H9 (cell line): ENCODE measurements around the gene SMARCC1. TPM values are rescaled to one million over a fixed set of nuclear protein-coding genes. Genes with fewer than 3 reads are reported as not detected.

Experiments used
- DNase-seq: peaks from one replicate; pipeline ENCODE4 v3.0.0-alpha.2; 2017
- H2AFZ ChIP-seq: one replicate; pipeline ENCODE4 v1.6.1; 2013; ENCODE audit warnings: mild to moderate bottlenecking, low read length, control low read depth, moderate library complexity
- H2AK5ac ChIP-seq: 2 replicates; pipeline ENCODE4 v1.6.1; 2013; ENCODE audit warnings: low read length, control low read depth, mixed read lengths; ENCODE audit not compliant: insufficient read length
- H2BK120ac ChIP-seq: one replicate; pipeline ENCODE4 v1.6.1; 2013; ENCODE audit warnings: low read depth, mild to moderate bottlenecking, low read length, control low read depth, inconsistent platforms; ENCODE audit not compliant: poor library complexity, severe bottlenecking
- H2BK12ac ChIP-seq: 2 replicates; pipeline ENCODE4 v1.6.1; 2013; ENCODE audit warnings: low read length, control low read depth, mixed read lengths, low read depth; ENCODE audit not compliant: insufficient read length
- H2BK15ac ChIP-seq: 2 replicates; pipeline ENCODE4 v1.6.1; 2013; ENCODE audit warnings: low read depth, low read length, control low read depth
- H2BK20ac ChIP-seq: one replicate; pipeline ENCODE4 v1.6.1; 2013; ENCODE audit warnings: low read depth, mild to moderate bottlenecking, low read length, control low read depth, inconsistent platforms; ENCODE audit not compliant: poor library complexity, severe bottlenecking
- H2BK5ac ChIP-seq: 2 replicates; pipeline ENCODE4 v1.6.1; 2013; ENCODE audit warnings: low read length, control low read depth, mixed read lengths; ENCODE audit not compliant: insufficient read length
- H3K14ac ChIP-seq: 2 replicates; pipeline ENCODE4 v1.6.1; 2013; ENCODE audit warnings: low read length, control low read depth; ENCODE audit not compliant: insufficient read depth
- H3K18ac ChIP-seq: 2 replicates; pipeline ENCODE4 v1.6.1; 2013; ENCODE audit warnings: low read depth, mild to moderate bottlenecking, mixed read lengths, low read length, control low read depth; ENCODE audit not compliant: insufficient read length
- H3K23ac ChIP-seq: 2 replicates; pipeline ENCODE4 v1.6.1; 2013; ENCODE audit warnings: low read length, control low read depth, mixed read lengths, low read depth; ENCODE audit not compliant: insufficient read length
- H3K23me2 ChIP-seq: 2 replicates; pipeline ENCODE4 v1.6.1; 2013; ENCODE audit warnings: low read depth, mild to moderate bottlenecking, mixed read lengths, low read length, control low read depth; ENCODE audit not compliant: insufficient read length, poor library complexity, severe bottlenecking
- H3K27ac ChIP-seq: 2 replicates; pipeline ENCODE4 v1.5.1; 2013; ENCODE audit warnings: low read length, control low read depth, mixed read lengths, low read depth; ENCODE audit not compliant: insufficient read length
- H3K27me3 ChIP-seq: 2 replicates; pipeline ENCODE4 v1.6.1; 2013; ENCODE audit warnings: low read length, control low read depth, inconsistent platforms; ENCODE audit not compliant: insufficient read depth
- H3K4ac ChIP-seq: 2 replicates; pipeline ENCODE4 v1.6.1; 2013; ENCODE audit warnings: low read depth, mild to moderate bottlenecking, control low read depth, inconsistent platforms, low read length, moderate library complexity
- H3K4me1 ChIP-seq: 2 replicates; pipeline ENCODE4 v1.6.1; 2013; ENCODE audit warnings: low read length, control low read depth, inconsistent platforms; ENCODE audit not compliant: insufficient read depth
- H3K4me2 ChIP-seq: 2 replicates; pipeline ENCODE4 v1.6.1; 2013; ENCODE audit warnings: low read length, control low read depth, mixed read lengths; ENCODE audit not compliant: insufficient read length, insufficient read depth
- H3K56ac ChIP-seq: 2 replicates; pipeline ENCODE4 v1.6.1; 2013; ENCODE audit warnings: low read depth, mild to moderate bottlenecking, mixed read lengths, low read length, control low read depth; ENCODE audit not compliant: insufficient read length
- H3K79me1 ChIP-seq: 2 replicates; pipeline ENCODE4 v1.6.1; 2013; ENCODE audit warnings: low read depth, mild to moderate bottlenecking, moderate library complexity, low read length, control low read depth, inconsistent platforms; ENCODE audit not compliant: insufficient read depth, poor library complexity, severe bottlenecking
- H3K79me2 ChIP-seq: 2 replicates; pipeline ENCODE4 v1.6.1; 2013; ENCODE audit warnings: low read length, control low read depth, inconsistent platforms; ENCODE audit not compliant: insufficient read depth
- H3K9ac ChIP-seq: 2 replicates; pipeline ENCODE4 v1.6.1; 2013; ENCODE audit warnings: low read length, control low read depth, mixed read lengths; ENCODE audit not compliant: insufficient read length; ENCODE audit errors: extremely low read depth
- H3K9me3 ChIP-seq: one replicate; pipeline ENCODE4 v1.6.1; 2013; ENCODE audit warnings: low read depth, low read length, inconsistent platforms; ENCODE audit not compliant: control insufficient read depth
- H3T11ph ChIP-seq: one replicate; pipeline ENCODE4 v1.6.1; 2013; ENCODE audit warnings: mild to moderate bottlenecking, low read length, control low read depth, inconsistent platforms
- H4K20me1 ChIP-seq: one replicate; pipeline ENCODE4 v1.6.1; 2013; ENCODE audit not compliant: control insufficient read depth, insufficient read length, insufficient read depth
- H4K5ac ChIP-seq: 2 replicates; pipeline ENCODE4 v1.6.1; 2013; ENCODE audit warnings: low read depth, mild to moderate bottlenecking, mixed read lengths, low read length, control low read depth; ENCODE audit not compliant: insufficient read length
- H4K8ac ChIP-seq: replicated peaks from 2 replicates; pipeline ENCODE4 v1.6.1; 2013; ENCODE audit warnings: low read length, control low read depth, mixed read lengths, low read depth; ENCODE audit not compliant: insufficient read length
- H4K91ac ChIP-seq: 2 replicates; pipeline ENCODE4 v1.6.1; 2013; ENCODE audit warnings: low read depth, mild to moderate bottlenecking, moderate library complexity, mixed read lengths, low read length, control low read depth; ENCODE audit not compliant: insufficient read length
- H3K27ac Mint-ChIP-seq, 3 experiments: 2 replicates in 2 of 3; 3 replicates in 1 of 3; pipeline ENCODE4 v1.8.0; 2020 to 2021; ENCODE audit warnings: mixed read lengths in 3 of 3, mild to moderate bottlenecking in 1 of 3, moderate library complexity in 1 of 3
- H3K27me3 Mint-ChIP-seq: 2 replicates; pipeline ENCODE4 v1.8.0; 2021; ENCODE audit warnings: low read depth, mild to moderate bottlenecking, moderate library complexity, mixed read lengths
- H3K36me3 Mint-ChIP-seq, 3 experiments: 2 replicates in 2 of 3; 3 replicates in 1 of 3; pipeline ENCODE4 v1.8.0; 2020 to 2021; ENCODE audit warnings: low read depth in 3 of 3, mixed read lengths in 3 of 3; ENCODE audit not compliant: insufficient read depth in 1 of 3
- H3K4me1 Mint-ChIP-seq, 2 experiments: 2 replicates each; pipeline ENCODE4 v1.8.0; 2020; ENCODE audit warnings: mixed read lengths in 2 of 2
- H3K4me3 Mint-ChIP-seq, 2 experiments: 2 replicates in 1 of 2; 3 replicates in 1 of 2; pipeline ENCODE4 v1.8.0; 2020 to 2021; ENCODE audit warnings: mild to moderate bottlenecking in 2 of 2, mixed read lengths in 2 of 2, moderate library complexity in 1 of 2
- H3K9me3 Mint-ChIP-seq, 2 experiments: 2 replicates in 1 of 2; 3 replicates in 1 of 2; pipeline ENCODE4 v1.8.0; 2020; ENCODE audit warnings: mild to moderate bottlenecking in 2 of 2, mixed read lengths in 2 of 2, moderate library complexity in 1 of 2
- WGBS: extraction: QIAGEN DNeasy Blood & Tissue Kit; methylation state at CpG from one replicate; pipeline ENCODE4 v1.1.7; 2013; ENCODE audit warnings: missing lambda C conversion rate, low lambda C conversion rate, mixed read lengths; ENCODE audit not compliant: insufficient read length; ENCODE audit errors: extremely low coverage; 5-methylcytosine and 5-hydroxymethylcytosine counted together
- total RNA-seq: library from RNA; stranded (reverse); gene quantifications from 2 replicates; pipeline ENCODE4 v1.2.1, GENCODE V29; 2021
- TF ChIP-seq, protein P1 (sequence below): fragments of 200-600 bp; sonication (generic); conservative IDR thresholded peaks from 3 replicates; pipeline ENCODE4 v1.8.0; 2021; ENCODE audit warnings: antibody characterized with exemption, mild to moderate bottlenecking

The SMARCC1 gene
- total RNA-seq, 1 experiment from 2014 or later = 274 TPM

DNA sequence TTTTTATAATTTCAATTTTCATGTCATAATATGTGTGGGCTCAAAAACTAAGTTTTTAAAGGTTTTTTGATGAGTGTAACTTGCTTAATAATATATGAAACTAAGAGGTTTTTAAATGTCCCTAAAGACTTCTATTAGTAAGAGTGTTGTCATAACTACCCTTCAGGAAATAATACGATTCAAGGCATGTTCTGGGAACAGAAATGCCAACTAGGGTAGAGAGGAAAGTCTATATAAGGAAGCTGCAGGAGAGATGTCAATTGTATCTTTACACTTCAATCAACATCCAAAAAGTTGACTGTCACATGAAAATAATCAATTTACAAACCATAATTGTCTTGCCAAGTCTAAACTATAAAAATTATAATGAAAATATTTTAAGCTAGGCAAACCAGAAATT lies 76.3 kb downstream of the SMARCC1 start:
- H4K5ac ChIP-seq = no peak overlapping the region
- Mint-ChIP-seq H3K36me3 (peaks cover 41 to 91% (median 80%) of the 10 kb centered on the region in 3 experiments; a peak in 6 of 7 replicates), H3K9me3 (no peaks in the 10 kb centered on the region), H3K27me3 (no peaks in the 10 kb centered on the region; the same call in 1 of the 2 replicates), H3K27ac (no peak overlapping the region), H3K4me3 (no peak overlapping the region), H3K4me1 (no peaks in the 10 kb centered on the region)
- no peaks in the 10 kb centered on the region for H4K20me1 ChIP-seq
- H3K14ac ChIP-seq = no peak overlapping the region
- no peak overlapping the region for H2AK5ac ChIP-seq
- H3K18ac ChIP-seq = no peak overlapping the region
- no peaks in the 10 kb centered on the region for H3K4me1 ChIP-seq
- H3K9ac ChIP-seq = no peak overlapping the region
- no peak overlapping the region for H4K8ac ChIP-seq
- no peak overlapping the region for H3K23ac ChIP-seq
- no peak overlapping the region for H2BK5ac ChIP-seq
- H2BK20ac ChIP-seq = no peak overlapping the region
- H4K91ac ChIP-seq = no peak overlapping the region
- no peak overlapping the region for H3K56ac ChIP-seq
- TF ChIP-seq, protein P1, sequence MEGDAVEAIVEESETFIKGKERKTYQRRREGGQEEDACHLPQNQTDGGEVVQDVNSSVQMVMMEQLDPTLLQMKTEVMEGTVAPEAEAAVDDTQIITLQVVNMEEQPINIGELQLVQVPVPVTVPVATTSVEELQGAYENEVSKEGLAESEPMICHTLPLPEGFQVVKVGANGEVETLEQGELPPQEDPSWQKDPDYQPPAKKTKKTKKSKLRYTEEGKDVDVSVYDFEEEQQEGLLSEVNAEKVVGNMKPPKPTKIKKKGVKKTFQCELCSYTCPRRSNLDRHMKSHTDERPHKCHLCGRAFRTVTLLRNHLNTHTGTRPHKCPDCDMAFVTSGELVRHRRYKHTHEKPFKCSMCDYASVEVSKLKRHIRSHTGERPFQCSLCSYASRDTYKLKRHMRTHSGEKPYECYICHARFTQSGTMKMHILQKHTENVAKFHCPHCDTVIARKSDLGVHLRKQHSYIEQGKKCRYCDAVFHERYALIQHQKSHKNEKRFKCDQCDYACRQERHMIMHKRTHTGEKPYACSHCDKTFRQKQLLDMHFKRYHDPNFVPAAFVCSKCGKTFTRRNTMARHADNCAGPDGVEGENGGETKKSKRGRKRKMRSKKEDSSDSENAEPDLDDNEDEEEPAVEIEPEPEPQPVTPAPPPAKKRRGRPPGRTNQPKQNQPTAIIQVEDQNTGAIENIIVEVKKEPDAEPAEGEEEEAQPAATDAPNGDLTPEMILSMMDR = no peak
- no peak overlapping the region for H2BK120ac ChIP-seq
- no peaks in the 10 kb centered on the region for H3K79me2 ChIP-seq
- no peak overlapping the region for H2AFZ ChIP-seq
- no peak overlapping the region for H2BK15ac ChIP-seq
- no peaks in the 10 kb centered on the region for H3K27me3 ChIP-seq
- no peaks in the 10 kb centered on the region for H3K79me1 ChIP-seq
- DNase-seq = no peak
- WGBS = no CpG with 5 or more reads among the region's 1 CpG
- H3K23me2 ChIP-seq = no peaks in the 10 kb centered on the region
- no peaks in the 10 kb centered on the region for H3K9me3 ChIP-seq
- H3K27ac ChIP-seq = no peak overlapping the region
- H3T11ph ChIP-seq = no peak overlapping the region
- no peak overlapping the region for H3K4me2 ChIP-seq
- no peak overlapping the region for H2BK12ac ChIP-seq
- no peak overlapping the region for H3K4ac ChIP-seq
